ENCODE data around the gene KAT14. TPM values are rescaled to one million over a fixed set of nuclear protein-coding genes. Genes with fewer than 3 reads are reported as not detected.

KAT14 gene
- total and polyA plus RNA-seq, 12 donors = 5.7 to 29.2 (median 15.6) TPM

- Histone ChIP-seq H3K9me3 (replicated peaks in 1 of 3) (no peaks in the 10 kb centered on the region), H3K36me3 (replicated peaks in 1 of 2) (peaks cover 0 to 18% of the 10 kb centered on the region in 2 donors), H3K27me3 (no peaks in the 10 kb centered on the region), H3K4me1 (replicated peaks in 1 of 2) (peaks cover 11 to 25% of the 10 kb centered on the region in 2 donors), H3K27ac (no peak overlapping the region), H3K4me3 (no peak overlapping the region)
- intact Hi-C loops (cut with DNase I) = no loop called here
- TF ChIP-seq POLR2A (IDR thresholded peaks at IDR 0.05) (no peak), CTCF (IDR thresholded peaks at IDR 0.05) (no peak)
- no peak for DNase-seq
- 58 to 74% (median 70%) methylated on average over 2 of the region's 2 CpGs for WGBS, 4 donors
Observed at GRCh38 chr20:18139832-18140231, 2.2 kb downstream of the KAT14 start.

- no peak overlapping the region for H3K27ac ChIP-seq
- DNase-seq = no peak
- TF ChIP-seq CTCF (IDR thresholded peaks at IDR 0.05) (no peak), POLR2A (IDR thresholded peaks at IDR 0.05) (no peak)
- intact Hi-C loops (cut with DNase I) = no loop called here
- peaks cover 0 to 9% of the 10 kb centered on the region in 2 donors for H3K4me1 ChIP-seq (replicated peaks in 1 of 2)
- no peaks in the 10 kb centered on the region for H3K9me3 ChIP-seq (replicated peaks in 1 of 3)
- 93 to 100% (median 97%) methylated on average over 1 of the region's 1 CpG for WGBS, 4 donors
- no peak overlapping the region for H3K4me3 ChIP-seq
- H3K27me3 ChIP-seq = no peaks in the 10 kb centered on the region
- peaks cover 0 to 18% of the 10 kb centered on the region in 2 donors for H3K36me3 ChIP-seq (replicated peaks in 1 of 2)
Observed at GRCh38 chr20:18144541-18145099, 7.0 kb downstream of the KAT14 start.

- Histone ChIP-seq H3K36me3 (replicated peaks in 1 of 2) (peaks cover 0 to 40% of the 10 kb centered on the region in 2 donors), H3K4me3 (no peak overlapping the region), H3K27ac (no peak overlapping the region), H3K27me3 (no peaks in the 10 kb centered on the region), H3K9me3 (replicated peaks in 1 of 3) (no peaks in the 10 kb centered on the region), H3K4me1 (replicated peaks in 1 of 2) (no peaks in the 10 kb centered on the region)
- intact Hi-C loops (cut with DNase I) = no loop called here
- TF ChIP-seq CTCF (IDR thresholded peaks at IDR 0.05) (no peak), POLR2A (IDR thresholded peaks at IDR 0.05) (no peak)
- no peak for DNase-seq
- 93 to 98% (median 95%) methylated on average over 9 of the region's 9 CpGs for WGBS, 4 donors
Observed at GRCh38 chr20:18154342-18154741, 16.7 kb downstream of the KAT14 start.

- H3K4me1 ChIP-seq (replicated peaks in 1 of 2) = no peaks in the 10 kb centered on the region
- intact Hi-C loops (cut with DNase I) = no loop called here
- no peak overlapping the region for H3K4me3 ChIP-seq
- peaks cover 0 to 42% of the 10 kb centered on the region in 2 donors for H3K36me3 ChIP-seq (replicated peaks in 1 of 2)
- no peak overlapping the region for H3K27ac ChIP-seq
- no peaks in the 10 kb centered on the region for H3K27me3 ChIP-seq
- DNase-seq = no peak
- 94 to 98% (median 96%) methylated on average over 4 of the region's 4 CpGs for WGBS, 4 donors
- TF ChIP-seq POLR2A (IDR thresholded peaks at IDR 0.05) = no peak
- TF ChIP-seq CTCF (IDR thresholded peaks at IDR 0.05) = no peak
- no peaks in the 10 kb centered on the region for H3K9me3 ChIP-seq (replicated peaks in 1 of 3)
Observed at GRCh38 chr20:18156045-18156444, 18.4 kb downstream of the KAT14 start.

Data from adrenal gland (tissue), 12 donors.